OCI-LY7 (cell line): ENCODE results near the gene C18orf32.

Source experiments
- EZH2phosphoT487 ChIP-seq: fragments of 200-600 bp; sonication (generic); IDR thresholded peaks from 2 replicates; pipeline ENCODE4 v1.6.1; 2018; ENCODE audit warnings: low read depth, borderline replicate concordance, mild to moderate bottlenecking, mixed run types, antibody characterized with exemption, low read length, moderate library complexity, mixed read lengths
- TF ChIP-seq, protein P1 (sequence below): fragments of 200-600 bp; sonication (generic); conservative IDR thresholded peaks from 2 replicates; pipeline ENCODE4 v1.5.1; 2014; ENCODE audit warnings: mild to moderate bottlenecking, antibody characterized with exemption, low read length, moderate library complexity, mixed read lengths

DNA sequence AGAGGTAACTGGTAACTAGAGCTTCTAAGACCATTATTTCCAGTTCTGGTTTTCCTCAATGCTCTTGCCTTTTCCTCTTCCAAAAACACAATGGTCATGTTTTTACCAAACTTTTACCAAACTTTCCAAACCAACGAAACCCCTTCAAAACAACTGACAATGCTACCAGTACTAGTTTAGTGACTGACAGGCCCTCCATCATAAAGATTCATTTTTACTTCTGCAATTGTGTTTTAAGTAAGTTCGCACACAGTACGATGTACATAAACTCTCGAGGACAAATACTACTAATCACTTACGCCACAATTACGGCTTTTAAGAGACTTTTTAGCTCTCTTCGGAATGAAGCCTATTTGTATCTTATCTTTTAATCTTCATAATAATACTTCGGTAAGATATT, 900 bp downstream of the C18orf32 start:
- TF ChIP-seq, protein P1, sequence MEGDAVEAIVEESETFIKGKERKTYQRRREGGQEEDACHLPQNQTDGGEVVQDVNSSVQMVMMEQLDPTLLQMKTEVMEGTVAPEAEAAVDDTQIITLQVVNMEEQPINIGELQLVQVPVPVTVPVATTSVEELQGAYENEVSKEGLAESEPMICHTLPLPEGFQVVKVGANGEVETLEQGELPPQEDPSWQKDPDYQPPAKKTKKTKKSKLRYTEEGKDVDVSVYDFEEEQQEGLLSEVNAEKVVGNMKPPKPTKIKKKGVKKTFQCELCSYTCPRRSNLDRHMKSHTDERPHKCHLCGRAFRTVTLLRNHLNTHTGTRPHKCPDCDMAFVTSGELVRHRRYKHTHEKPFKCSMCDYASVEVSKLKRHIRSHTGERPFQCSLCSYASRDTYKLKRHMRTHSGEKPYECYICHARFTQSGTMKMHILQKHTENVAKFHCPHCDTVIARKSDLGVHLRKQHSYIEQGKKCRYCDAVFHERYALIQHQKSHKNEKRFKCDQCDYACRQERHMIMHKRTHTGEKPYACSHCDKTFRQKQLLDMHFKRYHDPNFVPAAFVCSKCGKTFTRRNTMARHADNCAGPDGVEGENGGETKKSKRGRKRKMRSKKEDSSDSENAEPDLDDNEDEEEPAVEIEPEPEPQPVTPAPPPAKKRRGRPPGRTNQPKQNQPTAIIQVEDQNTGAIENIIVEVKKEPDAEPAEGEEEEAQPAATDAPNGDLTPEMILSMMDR = no peak
- TF ChIP-seq EZH2phosphoT487 = no peak
